Stromal cell of bone marrow (primary cell): Measurements from ENCODE around the gene PLCG1.

Experiments used
- DNase-seq: peaks from one replicate; pipeline ENCODE4 v3.0.0-alpha.2; 2012; ENCODE audit warnings: low read depth

Gene PLCG1

GRCh38 chr20:41214666-41215065 lies 77.3 kb downstream of the PLCG1 start:
- DNase-seq: no peak

DNA sequence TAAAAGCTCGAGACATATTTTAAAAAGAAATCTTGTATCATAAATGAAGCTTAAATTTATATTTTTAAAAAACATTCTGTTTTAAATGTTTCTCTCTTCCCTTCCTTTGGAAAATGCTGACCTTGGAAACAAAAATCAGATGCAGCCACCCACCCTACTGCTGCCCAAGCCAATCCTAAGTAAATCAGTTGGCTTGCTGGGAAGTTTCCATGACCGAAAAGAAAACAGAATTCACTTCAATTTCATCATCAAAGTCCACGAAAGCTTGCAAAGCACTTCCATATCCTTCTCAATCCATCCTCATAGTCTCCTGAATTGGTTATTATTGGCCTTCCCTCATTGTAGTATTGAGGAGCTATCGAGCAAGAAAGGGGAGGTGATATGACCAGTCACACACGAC lies 80.1 kb downstream of the PLCG1 start:
- no peak for DNase-seq

DNA sequence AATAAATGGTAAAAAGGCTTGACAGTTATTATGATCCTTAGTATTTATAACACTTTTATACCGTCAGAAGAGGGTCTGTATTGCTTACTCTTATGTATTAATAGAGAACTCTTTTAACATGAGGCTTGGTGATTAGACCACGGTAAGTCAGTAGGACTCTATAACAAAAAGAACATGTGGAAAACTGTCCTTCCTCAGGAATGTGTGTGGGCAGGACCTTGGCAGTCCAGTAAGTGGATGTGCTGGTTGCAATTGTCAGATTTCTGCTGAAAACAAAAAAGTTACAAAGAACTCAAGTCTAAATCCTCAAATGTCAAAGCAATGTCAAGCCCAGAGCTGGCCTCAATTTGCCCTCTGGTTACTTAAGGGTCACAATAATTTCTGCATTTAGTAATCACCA lies 81.1 kb downstream of the PLCG1 start:
- DNase-seq: no peak

DNA sequence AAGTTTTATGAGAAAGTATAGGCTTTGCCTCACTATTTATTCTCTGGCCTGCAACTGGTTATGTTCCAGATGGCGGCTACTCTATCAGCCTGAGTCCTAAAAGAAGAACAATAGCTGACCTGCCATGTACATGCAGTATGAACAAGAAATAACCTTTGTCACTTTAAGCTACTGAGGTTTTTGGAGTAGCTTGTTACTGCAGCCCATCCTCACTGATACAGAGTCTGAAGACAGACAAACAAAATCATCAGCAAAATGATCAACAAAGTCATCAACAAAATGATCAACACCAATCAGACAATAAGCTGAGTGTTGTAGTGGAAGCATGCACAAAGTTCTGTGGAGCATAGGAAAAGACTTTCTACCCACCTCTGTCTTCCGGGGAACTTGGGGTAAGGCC lies 82.5 kb downstream of the PLCG1 start:
- no peak for DNase-seq

- DNase-seq: no peak
These were observed 84.4 kb downstream of the PLCG1 start for GRCh38 chr20:41221614-41222218.

DNA sequence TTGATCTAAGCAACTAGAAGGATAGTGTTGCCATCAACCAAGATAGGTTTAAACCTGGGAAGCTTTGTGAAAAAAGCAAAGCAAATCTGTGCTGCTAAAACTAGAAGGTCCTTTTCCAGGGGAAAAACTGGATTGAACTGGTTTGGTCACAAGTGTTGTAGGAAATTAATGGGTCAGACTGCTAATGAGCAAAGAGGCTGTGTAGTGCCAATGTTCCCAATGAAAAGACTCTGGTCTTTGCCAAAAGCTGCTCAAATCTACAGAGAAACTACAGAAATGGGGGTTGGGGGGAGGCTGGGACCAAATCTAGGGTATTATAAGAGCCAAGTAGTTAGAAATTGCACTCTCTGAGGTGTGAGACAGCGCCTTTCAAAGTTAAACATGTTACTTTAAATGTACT lies 85.0 kb downstream of the PLCG1 start:
- no peak for DNase-seq

GRCh38 chr20:41222703-41223102 lies 85.4 kb downstream of the PLCG1 start:
- no peak for DNase-seq

- no peak for DNase-seq
These were observed 85.8 kb downstream of the PLCG1 start for GRCh38 chr20:41223112-41223511.

- DNase-seq: no peak
These were observed 86.9 kb downstream of the PLCG1 start for GRCh38 chr20:41224281-41224680.

- no peak for DNase-seq
These were observed 87.7 kb downstream of the PLCG1 start for GRCh38 chr20:41225091-41225490.

- DNase-seq: no peak
These were observed 89.1 kb downstream of the PLCG1 start for GRCh38 chr20:41226426-41226825.
